Measurements from ENCODE around the gene RHBDL3. TPM values are rescaled to one million over a fixed set of nuclear protein-coding genes. Genes with fewer than 3 reads are reported as not detected.
A peak's percentile ranks its signal among the peaks of the same experiment; 100 is the strongest.
"Not testable (repeated sequence)": the region's sequence is repeated elsewhere in the genome, so short reads cannot be mapped to it uniquely, and the experiment has no call there.

Gene RHBDL3
- total RNA-seq, 1 experiment from 2014 or later = 13.2 TPM

DNA sequence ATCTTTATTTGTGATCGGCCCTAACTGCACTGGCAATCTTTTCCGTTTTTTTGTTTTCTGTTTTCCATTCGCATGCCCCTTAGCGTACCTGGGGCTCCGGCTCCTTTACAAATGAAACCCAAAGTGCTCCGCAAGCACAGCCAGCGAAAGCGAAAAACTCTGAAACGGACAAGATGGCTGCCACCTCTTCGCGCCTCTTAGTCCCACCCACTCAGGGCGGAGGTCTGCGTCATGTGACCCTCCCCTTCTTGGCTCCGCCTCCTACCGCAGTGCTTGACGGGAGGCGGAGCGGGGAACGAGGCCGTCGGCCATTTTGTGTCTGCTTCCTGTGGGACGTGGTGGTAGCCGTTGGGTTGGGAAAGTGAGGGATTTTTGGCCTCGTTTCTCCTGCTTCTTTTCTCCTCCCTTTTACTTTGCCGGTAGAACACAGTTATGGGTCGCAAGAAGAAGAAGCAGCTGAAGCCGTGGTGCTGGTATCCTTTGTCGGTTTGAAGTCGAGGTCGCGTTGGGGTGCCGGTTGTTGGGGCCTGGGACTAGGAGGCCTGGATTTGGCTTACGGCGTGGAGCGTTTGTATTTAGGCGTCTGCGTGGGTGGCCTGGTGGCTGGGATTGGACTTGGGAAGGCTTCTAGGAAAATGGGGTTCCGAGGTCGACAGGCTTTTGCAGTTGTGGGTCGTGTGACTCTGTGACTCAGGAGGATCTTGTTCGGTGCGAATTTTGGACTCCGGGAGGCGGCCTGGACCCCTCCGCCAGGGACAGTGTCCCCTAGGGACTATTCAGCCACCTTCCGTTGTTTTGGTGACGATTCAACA, 84.4 kb downstream of the RHBDL3 start, which contains the start of gene ZNF207 (continued):
- 0 out of 2 replicates have a peak, but pooled peaks have one; percentile 81 for TF ChIP-seq JUN (CRISPR knock-in tag; IDR thresholded peaks at IDR 0.05)
- no peak for TF ChIP-seq ZNF671 (CRISPR knock-in tag; IDR thresholded peaks at IDR 0.05)
- TF ChIP-seq MXD4 (CRISPR knock-in tag; IDR thresholded peaks at IDR 0.05; ENCODE audit: borderline replicate concordance) = no peak
- TF ChIP-seq FOXJ3 (CRISPR knock-in tag; IDR thresholded peaks at IDR 0.05; ENCODE audit: borderline replicate concordance) = 0 out of 2 replicates have a peak, but pooled peaks have one; percentile 27
- peak; percentile 96 for TF ChIP-seq SP1 (CRISPR knock-in tag; conservative IDR thresholded peaks at IDR 0.05)
- TF ChIP-seq, protein P1, sequence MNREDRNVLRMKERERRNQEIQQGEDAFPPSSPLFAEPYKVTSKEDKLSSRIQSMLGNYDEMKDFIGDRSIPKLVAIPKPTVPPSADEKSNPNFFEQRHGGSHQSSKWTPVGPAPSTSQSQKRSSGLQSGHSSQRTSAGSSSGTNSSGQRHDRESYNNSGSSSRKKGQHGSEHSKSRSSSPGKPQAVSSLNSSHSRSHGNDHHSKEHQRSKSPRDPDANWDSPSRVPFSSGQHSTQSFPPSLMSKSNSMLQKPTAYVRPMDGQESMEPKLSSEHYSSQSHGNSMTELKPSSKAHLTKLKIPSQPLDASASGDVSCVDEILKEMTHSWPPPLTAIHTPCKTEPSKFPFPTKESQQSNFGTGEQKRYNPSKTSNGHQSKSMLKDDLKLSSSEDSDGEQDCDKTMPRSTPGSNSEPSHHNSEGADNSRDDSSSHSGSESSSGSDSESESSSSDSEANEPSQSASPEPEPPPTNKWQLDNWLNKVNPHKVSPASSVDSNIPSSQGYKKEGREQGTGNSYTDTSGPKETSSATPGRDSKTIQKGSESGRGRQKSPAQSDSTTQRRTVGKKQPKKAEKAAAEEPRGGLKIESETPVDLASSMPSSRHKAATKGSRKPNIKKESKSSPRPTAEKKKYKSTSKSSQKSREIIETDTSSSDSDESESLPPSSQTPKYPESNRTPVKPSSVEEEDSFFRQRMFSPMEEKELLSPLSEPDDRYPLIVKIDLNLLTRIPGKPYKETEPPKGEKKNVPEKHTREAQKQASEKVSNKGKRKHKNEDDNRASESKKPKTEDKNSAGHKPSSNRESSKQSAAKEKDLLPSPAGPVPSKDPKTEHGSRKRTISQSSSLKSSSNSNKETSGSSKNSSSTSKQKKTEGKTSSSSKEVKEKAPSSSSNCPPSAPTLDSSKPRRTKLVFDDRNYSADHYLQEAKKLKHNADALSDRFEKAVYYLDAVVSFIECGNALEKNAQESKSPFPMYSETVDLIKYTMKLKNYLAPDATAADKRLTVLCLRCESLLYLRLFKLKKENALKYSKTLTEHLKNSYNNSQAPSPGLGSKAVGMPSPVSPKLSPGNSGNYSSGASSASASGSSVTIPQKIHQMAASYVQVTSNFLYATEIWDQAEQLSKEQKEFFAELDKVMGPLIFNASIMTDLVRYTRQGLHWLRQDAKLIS (CRISPR knock-in tag; IDR thresholded peaks at IDR 0.05; ENCODE audit: borderline replicate concordance) = no peak

DNA sequence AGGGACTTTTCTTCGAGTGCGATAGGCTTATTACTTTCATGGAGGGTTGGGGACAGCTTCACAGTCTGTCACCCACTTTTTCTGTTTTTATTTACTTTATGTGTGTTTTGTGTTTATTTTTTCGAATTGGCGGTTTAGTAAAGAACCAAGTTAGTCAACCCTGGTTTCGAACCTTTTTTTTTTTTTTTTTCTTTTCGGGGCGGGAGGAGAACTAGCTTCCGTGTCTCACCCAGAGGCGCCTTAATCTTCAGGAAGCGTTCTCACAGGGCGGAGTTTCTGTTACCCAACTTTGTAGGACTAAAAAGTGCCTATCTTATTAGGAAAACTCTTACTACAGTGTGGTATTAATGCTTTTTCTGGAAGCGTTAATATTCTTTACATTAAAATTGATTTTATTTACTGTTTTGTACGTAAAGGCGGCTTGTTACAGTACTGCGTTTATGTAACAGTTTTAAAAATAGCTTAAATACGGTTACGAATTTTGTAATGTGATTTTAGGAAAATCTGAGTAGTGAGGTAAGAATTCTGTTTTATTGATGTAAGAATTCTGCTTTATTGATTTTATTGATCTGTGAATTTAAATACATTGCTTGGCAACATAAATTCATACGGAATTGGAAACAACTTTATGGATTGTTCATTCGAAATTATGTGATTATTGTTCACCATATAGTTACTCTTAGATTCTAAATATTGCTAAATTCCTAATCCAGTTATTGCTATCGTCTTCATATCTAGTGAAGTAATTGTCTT, 85.2 kb downstream of the RHBDL3 start:
- peak overlapping the region; percentile 99 for H3K4me3 Mint-ChIP-seq
- DNase-seq (ENCODE audit: low spot score) (no peak), ATAC-seq (no peak)
- TF ChIP-seq SOX15 (CRISPR knock-in tag; IDR thresholded peaks at IDR 0.05) (no peak), CREM (CRISPR knock-in tag; IDR thresholded peaks at IDR 0.05) (no peak), GTF2I (CRISPR knock-in tag; conservative IDR thresholded peaks at IDR 0.05) (no peak), ZNF671 (CRISPR knock-in tag; IDR thresholded peaks at IDR 0.05) (no peak), ETV6 (CRISPR knock-in tag; IDR thresholded peaks at IDR 0.05) (no peak), NFYB (CRISPR knock-in tag; conservative IDR thresholded peaks at IDR 0.05; ENCODE audit: low read depth) (no peak)
- TF ChIP-seq, protein P2, sequence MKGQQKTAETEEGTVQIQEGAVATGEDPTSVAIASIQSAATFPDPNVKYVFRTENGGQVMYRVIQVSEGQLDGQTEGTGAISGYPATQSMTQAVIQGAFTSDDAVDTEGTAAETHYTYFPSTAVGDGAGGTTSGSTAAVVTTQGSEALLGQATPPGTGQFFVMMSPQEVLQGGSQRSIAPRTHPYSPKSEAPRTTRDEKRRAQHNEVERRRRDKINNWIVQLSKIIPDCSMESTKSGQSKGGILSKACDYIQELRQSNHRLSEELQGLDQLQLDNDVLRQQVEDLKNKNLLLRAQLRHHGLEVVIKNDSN (CRISPR knock-in tag; IDR thresholded peaks at IDR 0.05) = no peak
- TF ChIP-seq, protein P3, sequence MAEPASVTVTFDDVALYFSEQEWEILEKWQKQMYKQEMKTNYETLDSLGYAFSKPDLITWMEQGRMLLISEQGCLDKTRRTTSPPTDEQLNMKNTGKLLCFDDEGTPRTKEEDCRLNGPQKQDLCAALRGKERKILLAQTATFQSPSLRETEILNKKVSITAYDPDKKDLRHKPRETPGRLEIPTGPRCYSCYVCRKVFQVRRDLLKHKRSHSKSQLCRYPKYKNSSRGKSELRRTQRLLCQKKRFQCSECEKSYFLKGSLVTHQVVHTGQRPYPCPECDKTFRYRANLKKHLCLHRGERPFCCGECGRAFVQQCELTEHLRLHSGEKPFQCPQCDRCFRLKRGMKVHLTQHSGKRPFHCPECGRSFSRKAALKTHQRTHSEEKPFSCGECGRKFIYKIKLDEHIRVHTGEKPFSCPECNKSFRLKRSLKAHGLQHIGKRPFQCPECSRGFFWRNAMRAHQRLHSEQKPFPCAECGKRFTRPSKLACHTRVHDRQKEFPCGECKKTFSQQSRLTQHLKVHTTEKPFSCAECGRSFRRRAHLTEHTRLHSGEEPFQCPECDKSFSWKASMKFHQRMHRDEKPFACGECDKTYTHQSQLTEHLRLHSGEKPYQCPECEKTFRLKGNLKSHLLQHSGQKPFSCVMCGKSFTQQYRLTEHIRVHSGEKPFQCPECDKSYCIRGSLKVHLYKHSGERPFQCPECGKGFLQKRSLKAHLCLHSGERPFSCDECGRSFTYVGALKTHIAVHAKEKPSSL (CRISPR knock-in tag; conservative IDR thresholded peaks at IDR 0.05) = no peak
- TF ChIP-seq, protein P4, sequence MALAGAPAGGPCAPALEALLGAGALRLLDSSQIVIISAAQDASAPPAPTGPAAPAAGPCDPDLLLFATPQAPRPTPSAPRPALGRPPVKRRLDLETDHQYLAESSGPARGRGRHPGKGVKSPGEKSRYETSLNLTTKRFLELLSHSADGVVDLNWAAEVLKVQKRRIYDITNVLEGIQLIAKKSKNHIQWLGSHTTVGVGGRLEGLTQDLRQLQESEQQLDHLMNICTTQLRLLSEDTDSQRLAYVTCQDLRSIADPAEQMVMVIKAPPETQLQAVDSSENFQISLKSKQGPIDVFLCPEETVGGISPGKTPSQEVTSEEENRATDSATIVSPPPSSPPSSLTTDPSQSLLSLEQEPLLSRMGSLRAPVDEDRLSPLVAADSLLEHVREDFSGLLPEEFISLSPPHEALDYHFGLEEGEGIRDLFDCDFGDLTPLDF (CRISPR knock-in tag; IDR thresholded peaks at IDR 0.05) = no peak
- TF ChIP-seq, protein P5, sequence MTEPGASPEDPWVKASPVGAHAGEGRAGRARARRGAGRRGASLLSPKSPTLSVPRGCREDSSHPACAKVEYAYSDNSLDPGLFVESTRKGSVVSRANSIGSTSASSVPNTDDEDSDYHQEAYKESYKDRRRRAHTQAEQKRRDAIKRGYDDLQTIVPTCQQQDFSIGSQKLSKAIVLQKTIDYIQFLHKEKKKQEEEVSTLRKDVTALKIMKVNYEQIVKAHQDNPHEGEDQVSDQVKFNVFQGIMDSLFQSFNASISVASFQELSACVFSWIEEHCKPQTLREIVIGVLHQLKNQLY (CRISPR knock-in tag; IDR thresholded peaks at IDR 0.05) = no peak
- TF ChIP-seq, protein P6, sequence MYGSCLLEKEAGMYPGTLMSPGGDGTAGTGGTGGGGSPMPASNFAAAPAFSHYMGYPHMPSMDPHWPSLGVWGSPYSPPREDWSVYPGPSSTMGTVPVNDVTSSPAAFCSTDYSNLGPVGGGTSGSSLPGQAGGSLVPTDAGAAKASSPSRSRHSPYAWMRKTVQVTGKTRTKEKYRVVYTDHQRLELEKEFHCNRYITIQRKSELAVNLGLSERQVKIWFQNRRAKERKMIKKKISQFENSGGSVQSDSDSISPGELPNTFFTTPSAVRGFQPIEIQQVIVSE (CRISPR knock-in tag; IDR thresholded peaks at IDR 0.05; ENCODE audit: borderline replicate concordance) = no peak
- TF ChIP-seq, protein P7, sequence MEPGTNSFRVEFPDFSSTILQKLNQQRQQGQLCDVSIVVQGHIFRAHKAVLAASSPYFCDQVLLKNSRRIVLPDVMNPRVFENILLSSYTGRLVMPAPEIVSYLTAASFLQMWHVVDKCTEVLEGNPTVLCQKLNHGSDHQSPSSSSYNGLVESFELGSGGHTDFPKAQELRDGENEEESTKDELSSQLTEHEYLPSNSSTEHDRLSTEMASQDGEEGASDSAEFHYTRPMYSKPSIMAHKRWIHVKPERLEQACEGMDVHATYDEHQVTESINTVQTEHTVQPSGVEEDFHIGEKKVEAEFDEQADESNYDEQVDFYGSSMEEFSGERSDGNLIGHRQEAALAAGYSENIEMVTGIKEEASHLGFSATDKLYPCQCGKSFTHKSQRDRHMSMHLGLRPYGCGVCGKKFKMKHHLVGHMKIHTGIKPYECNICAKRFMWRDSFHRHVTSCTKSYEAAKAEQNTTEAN (CRISPR knock-in tag; IDR thresholded peaks at IDR 0.05) = no peak
- TF ChIP-seq, protein P8, sequence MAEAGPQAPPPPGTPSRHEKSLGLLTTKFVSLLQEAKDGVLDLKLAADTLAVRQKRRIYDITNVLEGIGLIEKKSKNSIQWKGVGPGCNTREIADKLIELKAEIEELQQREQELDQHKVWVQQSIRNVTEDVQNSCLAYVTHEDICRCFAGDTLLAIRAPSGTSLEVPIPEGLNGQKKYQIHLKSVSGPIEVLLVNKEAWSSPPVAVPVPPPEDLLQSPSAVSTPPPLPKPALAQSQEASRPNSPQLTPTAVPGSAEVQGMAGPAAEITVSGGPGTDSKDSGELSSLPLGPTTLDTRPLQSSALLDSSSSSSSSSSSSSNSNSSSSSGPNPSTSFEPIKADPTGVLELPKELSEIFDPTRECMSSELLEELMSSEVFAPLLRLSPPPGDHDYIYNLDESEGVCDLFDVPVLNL (CRISPR knock-in tag; IDR thresholded peaks at IDR 0.05; ENCODE audit: borderline replicate concordance, low read depth) = no peak
- no peaks in the 10 kb centered on the region for H3K9me3 Mint-ChIP-seq
- CTCF ChIA-PET = interaction anchor here (0.6 to 1.2 kb wide), 5 partner anchors 31 to 212 kb away, joined by 3 to 5 read pairs (median 5); partner anchors contain the start of gene PSMD11
- H3K4me1 Mint-ChIP-seq = peaks cover 39% of the 10 kb centered on the region
- POLR2A ChIA-PET = interaction anchor here (0.6 to 1.2 kb wide), 2 partner anchors 94 to 434 kb away, joined by 4 to 6 read pairs; partner anchors contain the start of gene PSMD11
- H3K27ac Mint-ChIP-seq = peak overlapping the region; percentile 100
- H3K36me3 Mint-ChIP-seq = peaks cover 51% of the 10 kb centered on the region
- H3K27me3 Mint-ChIP-seq (ENCODE audit: low read depth) = no peaks in the 10 kb centered on the region

DNA sequence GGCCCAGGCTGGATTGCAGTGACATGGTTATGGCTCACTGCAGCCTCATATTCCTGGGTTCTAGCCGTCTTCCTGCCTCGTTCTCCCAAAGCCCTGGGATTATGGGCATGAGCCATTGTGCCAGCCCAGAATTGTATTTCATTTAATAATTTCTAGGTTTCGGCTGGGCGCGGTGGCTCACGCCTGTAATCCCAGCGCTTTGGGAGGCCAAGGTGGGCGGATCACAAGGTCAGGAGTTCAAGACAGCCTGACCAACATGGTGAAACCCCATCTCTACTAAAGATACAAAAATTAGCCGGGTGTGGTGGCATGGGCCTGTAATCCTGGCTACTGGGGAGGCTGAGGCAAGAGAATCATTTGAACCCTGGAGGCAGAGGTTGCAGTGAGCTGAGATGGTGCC, 87.1 kb downstream of the RHBDL3 start:
- POLR2A ChIA-PET; H3K9me3 Mint-ChIP-seq; CTCF ChIA-PET; H3K27ac Mint-ChIP-seq; ATAC-seq; H3K27me3 Mint-ChIP-seq (ENCODE audit: low read depth); DNase-seq (ENCODE audit: low spot score): not testable (repeated sequence)
- peaks cover 42% of the 10 kb centered on the region for H3K4me1 Mint-ChIP-seq
- H3K4me3 Mint-ChIP-seq = peak overlapping the region; percentile 99
- peaks cover 61% of the 10 kb centered on the region for H3K36me3 Mint-ChIP-seq
